ENCODE measurements around the gene UBA1.

GRCh38 chrX:47230136-47230868, 36.7 kb downstream of the UBA1 start:
- no peak for TF ChIP-seq CTCF (IDR thresholded peaks at IDR 0.05)
- no peak for TF ChIP-seq POLR2A (IDR thresholded peaks at IDR 0.05)
- TF ChIP-seq EP300 (IDR thresholded peaks at IDR 0.05) = no peak
